GM19240 (cell line): ENCODE data around the gene TRMT2B.
"Not testable (repeated sequence)": the region's sequence is repeated elsewhere in the genome, so short reads cannot be mapped to it uniquely, and the experiment has no call there.

Source experiments
- DNase-seq: peaks from one replicate; pipeline ENCODE4 v3.0.0; 2011; ENCODE audit warnings: low spot score; ENCODE audit not compliant: insufficient read length

TRMT2B gene

DNA sequence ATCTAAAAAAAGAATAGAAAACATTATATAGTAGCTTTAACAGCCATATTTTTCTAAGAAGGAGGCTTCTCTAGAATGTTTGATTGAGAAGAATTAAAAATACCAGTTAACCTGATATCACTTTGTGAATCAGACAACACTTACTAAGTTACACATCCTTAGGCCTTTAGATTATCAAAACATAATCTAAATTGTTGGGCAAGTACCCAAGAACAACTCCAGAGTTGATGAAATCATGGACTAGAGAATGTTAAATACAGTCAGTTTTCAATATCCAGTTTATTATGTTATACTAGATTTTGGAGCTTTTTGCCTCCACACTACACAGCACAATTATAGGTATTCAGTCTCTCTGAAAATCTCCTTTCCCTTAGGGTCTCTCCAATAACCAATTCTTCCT, 42.8 kb downstream of the TRMT2B start:
- no peak for DNase-seq

DNA sequence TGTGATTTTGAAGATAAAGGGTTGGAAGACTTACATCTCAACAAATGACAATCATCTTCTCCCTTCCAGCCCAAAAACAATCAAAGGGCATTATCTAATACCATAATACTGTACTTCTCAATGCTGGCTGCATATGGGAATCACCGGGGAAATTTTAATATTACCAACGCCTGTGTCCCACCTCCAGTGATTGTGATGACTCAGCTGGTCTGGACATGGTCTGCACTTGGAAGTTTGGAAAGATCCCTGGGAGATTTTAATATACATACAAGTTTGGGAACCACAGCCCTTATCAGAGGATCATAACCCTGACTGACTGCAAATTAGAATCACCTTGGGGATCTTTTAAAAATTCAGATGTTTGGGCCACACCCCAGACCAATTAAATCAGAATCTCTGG, 52.5 kb downstream of the TRMT2B start:
- no peak for DNase-seq

- no peak for DNase-seq
Measured at GRCh38 chrX:100995469-100995868, 56.4 kb downstream of the TRMT2B start.

DNA sequence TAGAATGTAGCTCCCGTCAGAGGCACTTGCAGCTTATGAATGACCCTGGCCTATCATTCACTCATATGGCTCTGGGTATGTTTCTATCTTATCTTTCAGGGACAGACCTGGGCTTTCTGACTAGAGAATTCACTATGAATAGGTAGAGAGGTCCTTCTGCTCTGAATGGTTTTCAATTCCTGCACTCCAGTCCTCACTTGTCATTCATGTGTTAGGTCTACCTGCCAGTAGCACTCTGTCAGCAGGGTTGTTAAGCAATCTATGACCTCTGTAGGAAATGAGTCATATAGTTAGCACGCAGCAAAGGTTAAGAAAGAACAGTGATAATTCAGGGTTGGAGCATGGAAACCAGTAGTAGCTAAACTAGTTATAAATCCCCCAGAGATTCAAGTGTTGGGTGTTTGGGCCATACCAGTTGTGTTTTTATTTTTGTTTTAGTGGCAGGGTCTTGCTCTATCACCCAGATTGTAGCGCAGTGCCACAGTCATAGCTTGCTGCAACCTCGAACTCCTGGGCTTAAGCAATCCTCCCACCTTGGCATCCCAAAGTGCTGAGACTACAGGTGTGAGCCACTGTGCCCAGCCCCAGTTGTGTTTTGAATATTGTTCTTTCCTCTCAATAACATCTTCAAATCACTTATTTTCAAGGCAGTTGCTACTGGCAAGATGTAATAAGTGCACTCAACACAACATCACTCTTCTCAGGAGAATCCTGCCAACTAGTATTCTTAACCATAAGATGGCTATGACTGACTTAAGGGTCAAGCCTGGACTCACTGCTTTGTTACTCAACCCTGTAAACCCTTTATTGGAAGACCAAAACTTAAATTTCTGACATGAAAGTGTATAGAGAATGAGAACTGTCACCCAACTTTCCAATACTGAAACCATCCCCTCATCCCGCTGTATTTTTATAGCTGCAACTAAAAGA, 57.3 kb downstream of the TRMT2B start:
- no peak for DNase-seq

- no peak for DNase-seq
Measured at GRCh38 chrX:100990139-100990538, 61.8 kb downstream of the TRMT2B start.

GRCh38 chrX:100984818-100985217, 67.1 kb downstream of the TRMT2B start:
- DNase-seq: no peak

DNA sequence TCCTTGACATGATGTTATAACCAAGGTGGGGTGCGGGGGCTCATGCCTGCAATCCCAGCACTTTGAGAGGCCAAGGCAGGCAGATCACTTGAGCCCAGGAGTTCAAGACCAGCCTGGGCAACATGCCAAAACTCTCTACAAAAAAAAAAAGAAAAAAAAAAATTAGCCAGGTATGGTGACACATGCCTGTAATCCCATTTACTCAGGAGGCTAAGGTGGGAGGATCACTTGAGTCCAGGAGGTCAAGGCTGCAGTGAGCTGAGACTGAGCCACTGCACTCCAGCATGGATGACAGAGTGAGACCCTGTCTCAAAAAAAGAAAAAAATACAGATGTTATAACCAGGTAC, 70.4 kb downstream of the TRMT2B start:
- DNase-seq: not testable (repeated sequence)

DNA sequence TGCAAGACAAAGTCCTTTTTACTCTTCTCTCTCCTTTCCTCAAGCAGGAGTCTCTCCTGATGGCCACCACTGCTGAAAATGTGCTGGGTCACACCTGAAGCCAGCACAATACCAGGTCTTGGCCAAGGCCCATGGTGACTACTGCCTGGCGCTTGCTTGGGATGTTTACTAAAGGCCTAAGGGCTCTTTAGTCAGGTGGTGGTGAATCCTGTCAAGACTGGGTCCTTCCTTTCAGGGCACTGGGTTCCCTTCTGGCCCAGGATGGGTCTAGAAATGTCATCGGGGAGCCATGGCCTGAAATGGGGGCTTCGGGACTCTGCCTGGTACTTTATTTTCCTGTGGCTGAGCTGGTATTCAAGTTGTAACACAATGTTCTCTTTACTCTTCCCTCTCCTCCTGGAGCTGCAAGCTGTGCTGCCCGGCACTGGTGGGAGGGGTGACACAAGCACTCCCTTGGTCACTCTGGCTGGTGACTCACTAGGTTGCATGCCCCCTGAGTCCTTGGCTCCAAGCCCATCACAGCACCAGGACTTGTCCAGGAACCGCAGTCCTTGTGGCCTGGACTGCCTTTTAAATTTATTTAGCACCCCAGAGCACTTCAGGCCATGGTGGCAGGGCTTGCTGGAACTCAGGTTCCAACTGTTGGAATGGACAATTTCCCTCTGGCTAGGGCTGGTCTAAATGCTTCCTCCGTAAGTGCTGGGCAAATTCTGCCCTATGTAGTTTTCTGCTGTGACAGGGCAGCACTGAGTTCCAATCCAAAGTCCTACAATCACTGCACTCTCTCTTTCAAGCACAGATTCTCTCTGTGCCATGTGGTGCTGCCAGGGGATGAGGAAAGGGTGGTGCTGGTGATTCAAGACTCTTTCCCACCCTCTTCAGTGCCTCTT, 71.1 kb downstream of the TRMT2B start:
- DNase-seq: no peak

GRCh38 chrX:100979881-100980607, 71.9 kb downstream of the TRMT2B start:
- no peak for DNase-seq

DNA sequence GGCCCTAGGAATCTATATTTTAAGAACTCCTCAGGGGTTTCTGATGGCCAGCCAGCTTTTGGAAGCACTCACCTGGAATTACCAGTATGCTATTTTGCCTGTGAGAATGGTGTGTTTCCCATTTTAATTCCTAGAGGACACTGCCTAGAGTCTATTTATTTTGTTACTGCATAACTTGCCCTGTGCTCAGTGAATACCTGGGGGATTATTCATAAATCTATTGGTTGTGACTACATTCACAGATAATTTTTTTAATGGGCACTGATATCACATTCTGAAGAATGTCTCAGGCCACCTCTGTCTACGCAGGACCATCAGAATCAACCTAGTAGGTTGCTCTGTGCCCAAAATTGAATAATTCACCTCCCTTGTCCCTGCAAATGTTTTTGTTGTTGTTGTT, 75.7 kb downstream of the TRMT2B start:
- DNase-seq: no peak

DNA sequence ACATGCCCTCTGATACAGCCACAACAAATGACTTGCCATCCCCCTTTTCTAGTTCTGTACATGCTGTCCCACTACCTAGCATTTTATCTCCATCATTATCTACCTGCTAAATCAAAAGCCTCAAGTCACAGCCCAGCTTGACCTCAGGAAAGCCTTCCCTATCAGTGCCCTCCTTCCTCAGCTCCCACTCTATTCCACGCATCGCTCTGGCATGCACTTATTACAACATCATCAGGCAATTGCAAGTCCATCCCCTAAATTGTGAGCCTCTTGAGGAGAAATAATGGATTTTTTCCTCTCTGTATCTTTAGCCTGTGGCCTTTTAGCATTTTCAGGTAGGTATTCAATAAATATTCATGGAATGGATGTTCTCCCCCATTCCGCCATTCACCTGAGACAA, 76.7 kb downstream of the TRMT2B start:
- no peak for DNase-seq

DNA sequence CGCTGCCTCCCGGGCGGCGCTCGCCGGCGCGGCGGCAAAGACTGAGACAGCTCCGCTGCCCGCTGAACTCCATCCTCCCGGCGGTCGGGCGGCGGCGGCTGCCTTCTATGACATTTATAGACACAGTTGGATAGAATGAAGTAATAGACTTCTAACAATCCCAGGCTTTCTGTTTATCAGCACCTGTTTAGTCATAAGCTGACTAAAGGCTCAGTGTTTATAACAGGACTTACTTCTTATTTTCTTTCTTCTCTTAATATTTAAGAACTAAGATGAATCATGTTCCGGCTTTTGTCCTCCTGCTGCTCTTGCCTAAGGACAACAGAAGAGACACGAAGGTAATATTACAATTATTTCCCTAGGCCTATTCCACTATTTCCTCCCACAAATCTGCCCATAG, 78.5 kb downstream of the TRMT2B start:
- DNase-seq: no peak

GRCh38 chrX:100969936-100970335, 82.0 kb downstream of the TRMT2B start:
- no peak for DNase-seq

- DNase-seq: no peak
Measured at GRCh38 chrX:100969408-100969807, 82.5 kb downstream of the TRMT2B start, which contains the start of gene ARL13A. Gene ARL13A (plus strand): TSS chrX:100969708. CDS start chrX:100973690, 3,982 bp downstream.

DNA sequence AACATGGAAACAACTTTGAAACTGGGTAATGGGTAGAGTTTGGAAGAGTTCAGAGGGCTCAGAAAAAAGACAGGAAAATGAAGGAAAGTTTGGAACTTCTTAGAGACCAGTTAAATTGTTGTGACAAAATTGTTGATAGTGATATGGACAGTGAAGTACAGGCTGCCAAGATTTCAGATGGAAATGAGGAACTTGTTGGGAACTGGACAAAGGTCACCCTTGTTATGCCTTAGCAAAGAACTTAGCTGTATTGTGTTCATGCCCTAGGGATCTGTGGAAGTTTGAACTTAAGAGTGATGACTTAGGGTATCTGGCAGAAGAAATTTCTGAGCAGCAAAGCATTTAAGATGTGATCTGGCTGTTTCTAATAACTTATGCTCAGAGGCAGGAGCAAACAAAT, 87.5 kb downstream of the TRMT2B start:
- DNase-seq: no peak

GRCh38 chrX:100962811-100963210, 89.1 kb downstream of the TRMT2B start:
- no peak for DNase-seq
